ENCODE results near the gene MOV10. TPM values are rescaled to one million over a fixed set of nuclear protein-coding genes. Genes with fewer than 3 reads are reported as not detected.
A peak's percentile ranks its signal among the peaks of the same experiment; 100 is the strongest.

Gene MOV10
- total and polyA plus RNA-seq, 2 of the 13 experiments (the other 11 are each of a cell fraction or from before 2014, with no cell fraction given), result 56.4 to 58.2 TPM

DNA sequence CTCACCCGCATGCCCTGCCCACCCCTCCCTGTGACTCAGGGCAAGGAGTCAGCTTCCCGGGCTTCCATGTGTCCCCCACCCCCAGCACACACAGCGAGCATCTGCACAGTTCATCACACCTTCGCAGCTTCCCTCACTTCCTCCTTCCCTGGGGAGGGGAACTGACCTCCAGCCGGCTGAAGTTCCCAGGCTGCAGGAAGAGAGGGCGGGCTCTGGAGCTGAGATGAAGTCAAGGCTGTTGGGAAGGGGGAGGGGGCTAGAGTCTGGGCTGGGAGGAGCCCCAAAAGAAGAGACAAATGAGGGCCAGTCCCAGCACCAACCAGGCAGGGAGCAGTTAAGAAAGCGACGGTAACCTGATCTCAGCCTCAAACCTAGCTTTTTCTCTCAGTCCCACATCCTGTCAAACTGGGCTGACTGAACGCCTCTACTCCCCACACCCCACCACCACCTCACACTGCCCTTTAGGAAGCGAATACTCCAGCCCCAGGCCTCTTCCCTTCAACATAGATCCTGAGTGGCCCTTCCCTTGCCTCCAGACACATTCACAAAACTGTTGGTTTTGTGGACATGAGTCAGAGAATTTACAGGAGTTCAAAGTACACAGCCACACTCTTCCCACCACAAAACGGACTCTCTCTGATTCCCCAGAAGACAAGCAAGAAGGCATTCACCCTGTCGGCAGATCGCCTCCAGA, 30.6 kb downstream of the MOV10 start (continued):
- TF ChIP-seq XRCC5 (optimal IDR thresholded peaks at IDR 0.05; ENCODE audit: low read length), result peak; percentile 13
- no peak for TF ChIP-seq FOXK1 (CRISPR knock-in tag; IDR thresholded peaks at IDR 0.05; ENCODE audit: borderline replicate concordance, low read depth)
- peak; percentile 71; the same call in 1 of the 2 replicates for TF ChIP-seq HNF4G (IDR thresholded peaks at IDR 0.05; ENCODE audit: borderline replicate concordance, low read depth, low read length)
- TF ChIP-seq HNF4G (CRISPR knock-in tag; IDR thresholded peaks at IDR 0.05; ENCODE audit: borderline replicate concordance, low read depth), result peak; percentile 57; the same call in 1 of the 2 replicates
- TF ChIP-seq, protein P1, sequence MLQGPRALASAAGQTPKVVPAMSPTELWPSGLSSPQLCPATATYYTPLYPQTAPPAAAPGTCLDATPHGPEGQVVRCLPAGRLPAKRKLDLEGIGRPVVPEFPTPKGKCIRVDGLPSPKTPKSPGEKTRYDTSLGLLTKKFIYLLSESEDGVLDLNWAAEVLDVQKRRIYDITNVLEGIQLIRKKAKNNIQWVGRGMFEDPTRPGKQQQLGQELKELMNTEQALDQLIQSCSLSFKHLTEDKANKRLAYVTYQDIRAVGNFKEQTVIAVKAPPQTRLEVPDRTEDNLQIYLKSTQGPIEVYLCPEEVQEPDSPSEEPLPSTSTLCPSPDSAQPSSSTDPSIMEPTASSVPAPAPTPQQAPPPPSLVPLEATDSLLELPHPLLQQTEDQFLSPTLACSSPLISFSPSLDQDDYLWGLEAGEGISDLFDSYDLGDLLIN (CRISPR knock-in tag; IDR thresholded peaks at IDR 0.05; ENCODE audit: borderline replicate concordance), result no peak
- TF ChIP-seq EEA1 (CRISPR knock-in tag; IDR thresholded peaks at IDR 0.05; ENCODE audit: borderline replicate concordance), result no peak
- TF ChIP-seq ZC3H13 (CRISPR knock-in tag; IDR thresholded peaks at IDR 0.05), result no peak
- TF ChIP-seq ZSCAN22 (CRISPR knock-in tag; IDR thresholded peaks at IDR 0.05), result 0 out of 2 replicates have a peak, but pooled peaks have one; percentile 36
- TF ChIP-seq MTF2 (CRISPR knock-in tag; IDR thresholded peaks at IDR 0.05; ENCODE audit: borderline replicate concordance), result no peak
- TF ChIP-seq, protein P2, sequence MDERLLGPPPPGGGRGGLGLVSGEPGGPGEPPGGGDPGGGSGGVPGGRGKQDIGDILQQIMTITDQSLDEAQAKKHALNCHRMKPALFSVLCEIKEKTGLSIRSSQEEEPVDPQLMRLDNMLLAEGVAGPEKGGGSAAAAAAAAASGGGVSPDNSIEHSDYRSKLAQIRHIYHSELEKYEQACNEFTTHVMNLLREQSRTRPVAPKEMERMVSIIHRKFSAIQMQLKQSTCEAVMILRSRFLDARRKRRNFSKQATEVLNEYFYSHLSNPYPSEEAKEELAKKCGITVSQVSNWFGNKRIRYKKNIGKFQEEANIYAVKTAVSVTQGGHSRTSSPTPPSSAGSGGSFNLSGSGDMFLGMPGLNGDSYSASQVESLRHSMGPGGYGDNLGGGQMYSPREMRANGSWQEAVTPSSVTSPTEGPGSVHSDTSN (CRISPR knock-in tag; IDR thresholded peaks at IDR 0.05), result no peak
- TF ChIP-seq ZNF703 (CRISPR knock-in tag; IDR thresholded peaks at IDR 0.05; ENCODE audit: borderline replicate concordance), result no peak
- TF ChIP-seq, protein P3, sequence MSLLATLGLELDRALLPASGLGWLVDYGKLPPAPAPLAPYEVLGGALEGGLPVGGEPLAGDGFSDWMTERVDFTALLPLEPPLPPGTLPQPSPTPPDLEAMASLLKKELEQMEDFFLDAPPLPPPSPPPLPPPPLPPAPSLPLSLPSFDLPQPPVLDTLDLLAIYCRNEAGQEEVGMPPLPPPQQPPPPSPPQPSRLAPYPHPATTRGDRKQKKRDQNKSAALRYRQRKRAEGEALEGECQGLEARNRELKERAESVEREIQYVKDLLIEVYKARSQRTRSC (CRISPR knock-in tag; IDR thresholded peaks at IDR 0.05; ENCODE audit: low read depth), result no peak
- TF ChIP-seq ZNF780A (CRISPR knock-in tag; IDR thresholded peaks at IDR 0.05), result 0 out of 2 replicates have a peak, but pooled peaks have one; percentile 60
- no peak for TF ChIP-seq SMAD1 (CRISPR knock-in tag; IDR thresholded peaks at IDR 0.05; ENCODE audit: borderline replicate concordance, low read depth)
- no peak for TF ChIP-seq RXRB (CRISPR knock-in tag; IDR thresholded peaks at IDR 0.05; ENCODE audit: borderline replicate concordance)
- TF ChIP-seq, protein P4, sequence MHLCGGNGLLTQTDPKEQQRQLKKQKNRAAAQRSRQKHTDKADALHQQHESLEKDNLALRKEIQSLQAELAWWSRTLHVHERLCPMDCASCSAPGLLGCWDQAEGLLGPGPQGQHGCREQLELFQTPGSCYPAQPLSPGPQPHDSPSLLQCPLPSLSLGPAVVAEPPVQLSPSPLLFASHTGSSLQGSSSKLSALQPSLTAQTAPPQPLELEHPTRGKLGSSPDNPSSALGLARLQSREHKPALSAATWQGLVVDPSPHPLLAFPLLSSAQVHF (CRISPR knock-in tag; IDR thresholded peaks at IDR 0.05), result 0 out of 2 replicates have a peak, but pooled peaks have one; percentile 30
- TF ChIP-seq, protein P5, sequence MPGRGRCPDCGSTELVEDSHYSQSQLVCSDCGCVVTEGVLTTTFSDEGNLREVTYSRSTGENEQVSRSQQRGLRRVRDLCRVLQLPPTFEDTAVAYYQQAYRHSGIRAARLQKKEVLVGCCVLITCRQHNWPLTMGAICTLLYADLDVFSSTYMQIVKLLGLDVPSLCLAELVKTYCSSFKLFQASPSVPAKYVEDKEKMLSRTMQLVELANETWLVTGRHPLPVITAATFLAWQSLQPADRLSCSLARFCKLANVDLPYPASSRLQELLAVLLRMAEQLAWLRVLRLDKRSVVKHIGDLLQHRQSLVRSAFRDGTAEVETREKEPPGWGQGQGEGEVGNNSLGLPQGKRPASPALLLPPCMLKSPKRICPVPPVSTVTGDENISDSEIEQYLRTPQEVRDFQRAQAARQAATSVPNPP (CRISPR knock-in tag; IDR thresholded peaks at IDR 0.05), result no peak
- no peak for TF ChIP-seq ZNF577 (CRISPR knock-in tag; IDR thresholded peaks at IDR 0.05; ENCODE audit: borderline replicate concordance, low read depth)
- no peak; the same call in 1 of the 2 replicates for TF ChIP-seq ZBTB3 (CRISPR knock-in tag; IDR thresholded peaks at IDR 0.05; ENCODE audit: borderline replicate concordance, low read depth)
- peak; percentile 31 for TF ChIP-seq AGO2 (optimal IDR thresholded peaks at IDR 0.05; ENCODE audit: low read depth, low read length)
- no peak for TF ChIP-seq HOXA9 (CRISPR knock-in tag; IDR thresholded peaks at IDR 0.05; ENCODE audit: borderline replicate concordance)
